HFFc6 (cell line): ENCODE results near the gene RALGPS1. TPM values are rescaled to one million over a fixed set of nuclear protein-coding genes. Genes with fewer than 3 reads are reported as not detected.
A peak's percentile ranks its signal among the peaks of the same experiment; 100 is the strongest.
"Not testable (repeated sequence)": the region's sequence is repeated elsewhere in the genome, so short reads cannot be mapped to it uniquely, and the experiment has no call there.

Experiments
- DNase-seq: peaks from one replicate; pipeline ENCODE4 v3.0.0-alpha.2; 2018
- H3K27ac Mint-ChIP-seq: 2 replicates; pipeline ENCODE4 v1.8.0; 2020; ENCODE audit warnings: mild to moderate bottlenecking, mixed read lengths
- H3K27me3 Mint-ChIP-seq: 2 replicates; pipeline ENCODE4 v1.8.0; 2021; ENCODE audit warnings: mild to moderate bottlenecking, moderate library complexity, mixed read lengths; ENCODE audit not compliant: insufficient read depth
- H3K36me3 Mint-ChIP-seq: 2 replicates; pipeline ENCODE4 v1.8.0; 2021; ENCODE audit warnings: low read depth, mixed read lengths
- H3K4me1 Mint-ChIP-seq: 2 replicates; pipeline ENCODE4 v1.8.0; 2020; ENCODE audit warnings: low read depth, mixed read lengths
- H3K4me3 Mint-ChIP-seq: 2 replicates; pipeline ENCODE4 v1.8.0; 2020; ENCODE audit warnings: mild to moderate bottlenecking, moderate library complexity, mixed read lengths
- H3K9me3 Mint-ChIP-seq: 2 replicates; pipeline ENCODE4 v1.8.0; 2020; ENCODE audit warnings: mild to moderate bottlenecking, mixed read lengths
- total RNA-seq, 6 experiments: library from RNA; stranded (reverse); fragmentation: NEBNext Ultra II Directional; extraction: Animal tissue kit (Norgen Biotek cat#: 25700); gene quantifications; 2 replicates in 1 of 6; 3 replicates in 5 of 6; pipeline ENCODE4 v1.2.3, GENCODE V29; 2021
- TF ChIP-seq, protein P1 (sequence below): fragments of 200-600 bp; sonication (generic); IDR thresholded peaks from 2 replicates; pipeline ENCODE4 v1.5.0; 2021; ENCODE audit warnings: antibody characterized with exemption, mild to moderate bottlenecking

Gene RALGPS1
- total RNA-seq, 6 experiments from 2014 or later = 0.68 to 1.6 (median 1.1) TPM

DNA sequence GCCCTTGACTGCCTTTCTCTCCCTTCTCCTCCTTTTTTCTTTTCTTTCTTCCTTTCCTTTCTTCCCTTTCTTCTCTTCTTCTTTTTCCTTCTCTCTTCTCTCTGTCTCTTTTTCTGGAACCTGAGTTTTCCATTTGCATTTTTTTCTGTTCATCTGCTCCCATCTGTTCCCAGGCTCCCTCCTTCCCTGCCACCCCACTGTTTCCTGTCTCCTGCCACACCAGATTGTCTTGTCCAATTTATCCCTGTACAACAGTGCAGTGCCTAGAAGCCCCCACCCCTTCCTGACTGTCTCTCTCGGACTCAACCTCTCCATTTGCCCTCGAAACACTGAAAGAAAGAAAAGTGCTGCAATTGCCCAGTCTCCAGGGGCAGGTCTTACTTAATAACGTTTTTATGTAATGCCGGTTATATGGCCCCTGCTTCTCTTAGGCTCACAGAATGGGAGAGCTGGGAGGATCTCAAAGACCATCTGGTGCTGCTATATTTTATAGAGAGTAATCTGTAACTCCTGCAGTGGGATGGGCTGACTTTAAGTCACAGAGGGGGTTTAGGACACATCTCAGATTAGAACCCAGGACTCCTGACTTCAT, 101.4 kb downstream of the RALGPS1 start:
- Mint-ChIP-seq H3K4me3 (no peak overlapping the region), H3K36me3 (no peaks in the 10 kb centered on the region), H3K27ac (no peak overlapping the region), H3K9me3 (no peaks in the 10 kb centered on the region), H3K4me1 (peaks cover 6% of the 10 kb centered on the region; the same call in 1 of the 2 replicates), H3K27me3 (peaks cover 18% of the 10 kb centered on the region)
- TF ChIP-seq, protein P1, sequence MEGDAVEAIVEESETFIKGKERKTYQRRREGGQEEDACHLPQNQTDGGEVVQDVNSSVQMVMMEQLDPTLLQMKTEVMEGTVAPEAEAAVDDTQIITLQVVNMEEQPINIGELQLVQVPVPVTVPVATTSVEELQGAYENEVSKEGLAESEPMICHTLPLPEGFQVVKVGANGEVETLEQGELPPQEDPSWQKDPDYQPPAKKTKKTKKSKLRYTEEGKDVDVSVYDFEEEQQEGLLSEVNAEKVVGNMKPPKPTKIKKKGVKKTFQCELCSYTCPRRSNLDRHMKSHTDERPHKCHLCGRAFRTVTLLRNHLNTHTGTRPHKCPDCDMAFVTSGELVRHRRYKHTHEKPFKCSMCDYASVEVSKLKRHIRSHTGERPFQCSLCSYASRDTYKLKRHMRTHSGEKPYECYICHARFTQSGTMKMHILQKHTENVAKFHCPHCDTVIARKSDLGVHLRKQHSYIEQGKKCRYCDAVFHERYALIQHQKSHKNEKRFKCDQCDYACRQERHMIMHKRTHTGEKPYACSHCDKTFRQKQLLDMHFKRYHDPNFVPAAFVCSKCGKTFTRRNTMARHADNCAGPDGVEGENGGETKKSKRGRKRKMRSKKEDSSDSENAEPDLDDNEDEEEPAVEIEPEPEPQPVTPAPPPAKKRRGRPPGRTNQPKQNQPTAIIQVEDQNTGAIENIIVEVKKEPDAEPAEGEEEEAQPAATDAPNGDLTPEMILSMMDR = no peak
- DNase-seq = no peak

DNA sequence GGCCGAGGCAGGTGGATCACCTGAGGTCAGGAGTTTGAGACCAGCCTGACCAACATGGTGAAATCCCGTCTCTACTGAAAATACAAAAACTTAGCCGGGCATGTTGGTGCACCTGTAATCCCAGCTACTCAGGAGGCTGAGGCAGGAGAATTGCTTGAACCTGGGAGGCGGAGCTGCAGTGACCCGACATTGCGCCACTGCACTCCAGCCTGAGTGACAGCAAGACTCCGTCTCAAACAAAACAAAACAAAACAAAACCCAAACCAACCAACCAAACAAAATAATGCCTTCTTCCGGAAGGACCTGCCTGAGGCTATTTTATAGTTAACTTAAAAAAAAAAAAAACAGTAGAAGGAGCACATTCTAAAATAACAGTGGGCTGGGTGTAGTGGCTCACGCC, 103.4 kb downstream of the RALGPS1 start:
- DNase-seq, H3K36me3 Mint-ChIP-seq, H3K27me3 Mint-ChIP-seq, H3K4me3 Mint-ChIP-seq, H3K27ac Mint-ChIP-seq, H3K9me3 Mint-ChIP-seq: not testable (repeated sequence)
- peaks cover 22% of the 10 kb centered on the region for H3K4me1 Mint-ChIP-seq

DNA sequence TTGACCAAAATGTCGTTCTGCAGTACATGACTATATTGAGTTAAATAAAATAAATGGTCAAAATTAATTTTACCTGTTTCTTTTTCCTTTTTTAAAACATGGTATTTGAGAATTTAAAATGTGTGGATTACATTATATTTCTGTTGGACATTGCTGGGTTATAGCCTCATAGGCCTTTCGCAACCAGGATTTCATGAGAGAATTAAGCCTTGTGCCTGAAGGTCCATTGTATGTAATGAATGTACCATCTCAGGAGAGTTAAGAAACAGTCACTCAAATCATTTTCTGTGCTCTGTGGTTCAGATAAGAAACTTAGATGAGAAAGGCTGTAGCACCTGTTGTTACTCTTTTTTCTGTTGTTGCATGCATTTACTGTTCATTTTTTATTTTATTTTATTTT, 104.4 kb downstream of the RALGPS1 start:
- Mint-ChIP-seq H3K9me3 (no peaks in the 10 kb centered on the region), H3K36me3 (no peaks in the 10 kb centered on the region), H3K27me3 (peaks cover 5% of the 10 kb centered on the region), H3K4me3 (no peak overlapping the region), H3K27ac (no peak overlapping the region), H3K4me1 (peaks cover 26% of the 10 kb centered on the region)
- no peak for DNase-seq
- TF ChIP-seq, protein P1 = no peak

DNA sequence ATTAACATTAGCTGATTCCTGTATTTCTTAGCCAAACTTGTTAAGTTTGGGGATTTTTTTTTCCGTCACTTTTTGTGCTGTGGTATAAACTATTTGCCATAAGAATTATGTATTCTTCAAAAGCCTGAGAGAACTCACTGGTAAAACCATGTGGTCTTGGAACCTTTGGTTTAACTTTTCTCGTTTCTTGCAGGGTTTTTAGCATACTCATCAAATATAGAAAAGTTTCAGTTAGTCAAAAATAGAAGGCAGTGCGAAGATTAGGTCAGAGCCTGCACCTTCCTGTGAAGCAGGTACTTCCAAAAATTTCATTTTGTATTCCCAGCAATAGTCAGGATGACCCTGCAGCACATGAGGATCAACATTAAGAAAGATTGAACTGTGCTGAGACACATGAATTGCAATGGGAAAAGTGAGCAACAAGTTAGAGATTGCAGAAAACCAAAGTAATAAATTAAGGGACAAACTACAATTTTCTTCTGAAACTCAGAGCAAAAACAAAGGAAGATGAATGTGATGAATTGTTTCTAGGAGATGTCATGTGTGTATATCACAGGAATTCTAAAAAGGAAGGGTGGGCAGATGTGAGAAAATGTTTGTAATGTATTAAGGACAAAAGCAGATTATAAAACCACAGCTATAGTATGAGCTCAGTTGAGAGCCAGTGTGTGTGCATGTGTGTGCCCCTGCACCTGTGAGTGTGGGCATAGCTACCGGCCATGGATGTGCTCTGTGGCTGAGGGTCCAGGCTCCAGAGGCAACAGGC, 105.6 kb downstream of the RALGPS1 start:
- H3K4me1 Mint-ChIP-seq = peaks cover 22% of the 10 kb centered on the region
- H3K4me3 Mint-ChIP-seq = no peak overlapping the region
- TF ChIP-seq, protein P1 = no peak
- no peaks in the 10 kb centered on the region for H3K36me3 Mint-ChIP-seq
- H3K27me3 Mint-ChIP-seq = peaks cover 3% of the 10 kb centered on the region; the same call in 1 of the 2 replicates
- no peak overlapping the region for H3K27ac Mint-ChIP-seq
- no peaks in the 10 kb centered on the region for H3K9me3 Mint-ChIP-seq
- DNase-seq = no peak

DNA sequence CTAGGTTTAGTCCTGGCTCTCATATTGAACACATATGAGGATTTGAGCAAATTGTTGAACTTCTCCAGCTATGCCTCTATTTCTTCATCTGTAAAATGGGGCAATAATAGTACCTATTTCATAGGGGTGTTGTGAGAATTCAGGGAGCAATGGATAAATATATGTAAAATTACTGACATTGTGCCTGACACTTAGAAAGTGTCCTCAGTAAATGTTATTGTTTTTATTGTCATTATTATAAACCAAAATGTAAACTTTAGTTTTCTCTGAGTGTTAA, 106.2 kb downstream of the RALGPS1 start:
- Mint-ChIP-seq H3K4me3 (no peak overlapping the region), H3K9me3 (no peaks in the 10 kb centered on the region), H3K36me3 (no peaks in the 10 kb centered on the region), H3K4me1 (peaks cover 22% of the 10 kb centered on the region), H3K27ac (no peak overlapping the region), H3K27me3 (peaks cover 3% of the 10 kb centered on the region; the same call in 1 of the 2 replicates)
- TF ChIP-seq, protein P1 = no peak
- DNase-seq = no peak

DNA sequence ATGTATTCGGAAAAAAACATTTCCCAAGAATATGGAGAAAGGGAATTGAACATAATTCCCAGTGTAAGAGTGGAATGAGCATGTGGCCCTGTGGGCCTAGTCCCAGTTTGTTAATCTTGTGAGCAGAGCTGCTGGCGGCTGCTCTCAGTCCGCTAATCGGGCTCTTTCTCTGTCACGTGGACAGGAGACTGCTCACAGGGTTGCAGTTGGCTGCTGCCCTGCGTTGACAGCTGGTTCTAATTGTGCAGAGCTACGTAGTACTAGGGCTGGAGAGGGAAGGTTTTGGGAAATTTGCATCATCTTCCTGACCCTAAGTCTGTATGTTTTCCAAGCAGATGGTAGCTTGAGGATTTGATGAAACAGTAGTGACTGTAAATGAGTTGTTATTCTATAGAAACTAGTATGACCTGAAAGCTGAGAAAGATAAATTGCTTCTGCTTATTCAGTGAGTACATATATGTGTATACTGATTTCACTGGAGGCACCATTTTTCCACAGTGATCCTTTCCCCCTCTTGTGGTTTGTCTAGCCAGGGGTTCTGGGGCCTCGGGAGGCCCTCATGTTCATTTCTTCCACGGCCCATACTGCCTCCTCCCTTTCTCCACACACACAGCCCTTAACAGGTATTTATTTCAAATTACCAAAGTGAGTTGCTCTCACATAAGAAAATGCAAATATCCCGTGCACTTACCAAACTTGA, 107.2 kb downstream of the RALGPS1 start:
- DNase-seq = peak; percentile 90
- Mint-ChIP-seq H3K27me3 (no peaks in the 10 kb centered on the region), H3K4me3 (no peak overlapping the region), H3K27ac (peak overlapping the region; percentile 74), H3K9me3 (no peaks in the 10 kb centered on the region), H3K4me1 (peaks cover 22% of the 10 kb centered on the region), H3K36me3 (no peaks in the 10 kb centered on the region)
- TF ChIP-seq, protein P1 = no peak
